Stimulated activated CD8-positive, alpha-beta memory T cell treated with anti-CD3 and anti-CD28 coated beads, Interleukin-4, amount 100 ng/mL, for 24 hours (primary cell): ENCODE data around the gene NDUFA13.

ENCODE experiments used
- DNase-seq: peaks from one replicate; pipeline ENCODE4 v3.0.0-alpha.2; 2020; ENCODE audit warnings: low read depth

The NDUFA13 gene

GRCh38 chr19:19489804-19490204 is 26.2 kb upstream of the NDUFA13 start:
- DNase-seq, result no peak

GRCh38 chr19:19490214-19490968 is 25.6 kb upstream of the NDUFA13 start:
- DNase-seq, result peak; percentile 60

GRCh38 chr19:19491321-19492025 is 24.6 kb upstream of the NDUFA13 start:
- no peak for DNase-seq

GRCh38 chr19:19492026-19492610 is 23.9 kb upstream of the NDUFA13 start:
- no peak for DNase-seq

- DNase-seq, result no peak
Observed at GRCh38 chr19:19493841-19494546, 22.0 kb upstream of the NDUFA13 start.

- no peak for DNase-seq
Observed at GRCh38 chr19:19495614-19496603, 20.1 kb upstream of the NDUFA13 start.

GRCh38 chr19:19498255-19498991 is 17.6 kb upstream of the NDUFA13 start:
- DNase-seq, result no peak

- no peak for DNase-seq
Observed at GRCh38 chr19:19499272-19499995, 16.6 kb upstream of the NDUFA13 start.

GRCh38 chr19:19500975-19501644 is 14.9 kb upstream of the NDUFA13 start:
- no peak for DNase-seq

GRCh38 chr19:19501798-19502197 is 14.2 kb upstream of the NDUFA13 start:
- DNase-seq, result no peak

- DNase-seq, result no peak
Observed at GRCh38 chr19:19502281-19502680, 13.7 kb upstream of the NDUFA13 start.

- no peak for DNase-seq
Observed at GRCh38 chr19:19502808-19503602, 13.0 kb upstream of the NDUFA13 start.

- DNase-seq, result no peak
Observed at GRCh38 chr19:19504754-19505668, 11.0 kb upstream of the NDUFA13 start.

GRCh38 chr19:19505669-19506326 is 10.2 kb upstream of the NDUFA13 start:
- no peak for DNase-seq

- no peak for DNase-seq
Observed at GRCh38 chr19:19506592-19506991, 9.4 kb upstream of the NDUFA13 start.

GRCh38 chr19:19507354-19507753 is 8.7 kb upstream of the NDUFA13 start:
- no peak for DNase-seq

GRCh38 chr19:19508217-19508616 is 7.8 kb upstream of the NDUFA13 start:
- DNase-seq, result no peak
